ENCODE measurements around the gene RBM23.
A peak's percentile ranks its signal among the peaks of the same experiment; 100 is the strongest.
"Not testable (repeated sequence)": the region's sequence is repeated elsewhere in the genome, so short reads cannot be mapped to it uniquely, and the experiment has no call there.

Gene RBM23

DNA sequence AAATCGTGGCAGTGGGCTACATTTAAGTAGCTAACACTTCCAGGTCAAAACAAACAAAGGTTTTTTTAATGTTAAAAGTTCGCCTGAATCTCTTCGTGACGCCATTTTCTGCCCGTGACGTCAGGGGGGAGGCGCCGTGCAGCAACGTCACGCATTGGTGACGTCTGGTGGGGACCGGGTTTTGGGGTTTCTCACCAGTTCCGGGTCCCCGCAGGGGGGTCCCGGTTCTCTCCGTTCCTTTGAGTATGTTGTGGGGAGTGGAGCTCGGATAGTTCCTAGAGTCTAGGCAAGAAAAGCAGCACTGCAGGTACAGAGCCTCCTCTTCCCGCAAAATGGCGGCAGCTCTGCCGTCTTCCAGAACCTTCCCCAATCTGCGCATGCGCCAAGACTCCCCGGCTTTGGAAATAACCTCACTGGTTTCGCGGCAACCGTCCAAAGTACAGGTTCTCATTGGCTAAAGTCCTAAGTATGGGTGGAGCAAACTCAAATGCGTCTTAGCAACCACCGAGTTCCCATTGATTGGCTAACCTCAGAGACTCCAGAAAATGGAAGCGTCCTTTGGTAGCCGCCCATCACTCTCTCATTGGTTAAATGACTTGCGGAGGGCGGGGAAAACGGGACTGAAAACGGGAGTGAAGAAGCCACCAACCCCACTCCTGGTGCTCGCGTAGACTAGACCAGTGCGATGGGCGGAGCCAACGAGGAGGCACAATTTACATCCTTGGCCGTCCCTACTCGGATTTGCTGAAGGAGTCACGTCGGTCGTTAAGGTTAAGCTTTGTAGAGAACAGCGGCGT is at the start of gene RBM23:
Gene RBM23, minus strand, starts transcription at position 346 of the 797 bp plus-strand sequence.
- Histone ChIP-seq H3K4me3 (ENCODE audit: low read depth, low read length, poor library complexity, severe bottlenecking) (peak within 1 kb of the TSS; percentile 88), H3K36me3 (ENCODE audit: insufficient read depth, low read length) (peaks cover 56% of the 10 kb centered on the region)

DNA sequence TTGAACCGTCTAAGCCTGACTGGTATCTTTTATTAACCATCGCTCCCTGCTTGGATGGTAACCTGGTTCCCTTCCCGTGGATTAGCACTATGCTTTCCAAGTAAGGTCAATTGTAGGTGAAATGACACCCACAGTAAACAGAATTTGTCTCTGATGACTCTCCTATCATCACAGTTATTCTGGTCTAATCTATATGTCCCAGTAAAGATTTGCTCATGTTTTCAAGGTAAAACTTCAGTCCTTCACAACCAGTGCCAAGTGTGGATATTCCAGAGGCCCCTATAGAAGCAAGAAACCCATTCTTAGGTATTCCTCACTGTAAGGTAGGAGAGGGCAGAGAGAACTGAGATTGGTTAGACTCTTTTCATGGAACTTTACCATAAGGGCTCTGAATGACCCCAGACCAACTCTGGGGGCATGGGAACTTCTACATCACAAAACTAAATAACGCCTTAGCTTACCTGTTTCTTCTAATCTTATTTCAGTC is 47.9 kb upstream of the RBM23 start:
- Histone ChIP-seq H3K36me3 (ENCODE audit: insufficient read depth, low read length) (no peaks in the 10 kb centered on the region; the same call in 1 of the 2 replicates), H3K27me3 (ENCODE audit: insufficient read depth, low read length) (no peaks in the 10 kb centered on the region), H4K20me1 (ENCODE audit: insufficient read depth, low read length) (no peaks in the 10 kb centered on the region), H3K27ac (ENCODE audit: low read depth, low read length, poor library complexity, severe bottlenecking) (no peak overlapping the region), H3K9ac (ENCODE audit: low read length) (no peak overlapping the region), H3K79me2 (ENCODE audit: insufficient read depth, low read length) (no peaks in the 10 kb centered on the region), H3K9me2 (ENCODE audit: low read depth, low read length) (no peaks in the 10 kb centered on the region), H3K4me3 (ENCODE audit: low read depth, low read length, poor library complexity, severe bottlenecking) (no peak overlapping the region), H2AFZ (ENCODE audit: low read length) (no peak overlapping the region), H3K9me3 (ENCODE audit: low read length) (no peaks in the 10 kb centered on the region), H3K4me1 (ENCODE audit: insufficient read depth, low read length, severe bottlenecking) (no peaks in the 10 kb centered on the region), H3F3A (ENCODE audit: insufficient read depth, low read length) (no peaks in the 10 kb centered on the region), H3K4me2 (ENCODE audit: low read length) (no peak overlapping the region)
- TF ChIP-seq, protein P1, sequence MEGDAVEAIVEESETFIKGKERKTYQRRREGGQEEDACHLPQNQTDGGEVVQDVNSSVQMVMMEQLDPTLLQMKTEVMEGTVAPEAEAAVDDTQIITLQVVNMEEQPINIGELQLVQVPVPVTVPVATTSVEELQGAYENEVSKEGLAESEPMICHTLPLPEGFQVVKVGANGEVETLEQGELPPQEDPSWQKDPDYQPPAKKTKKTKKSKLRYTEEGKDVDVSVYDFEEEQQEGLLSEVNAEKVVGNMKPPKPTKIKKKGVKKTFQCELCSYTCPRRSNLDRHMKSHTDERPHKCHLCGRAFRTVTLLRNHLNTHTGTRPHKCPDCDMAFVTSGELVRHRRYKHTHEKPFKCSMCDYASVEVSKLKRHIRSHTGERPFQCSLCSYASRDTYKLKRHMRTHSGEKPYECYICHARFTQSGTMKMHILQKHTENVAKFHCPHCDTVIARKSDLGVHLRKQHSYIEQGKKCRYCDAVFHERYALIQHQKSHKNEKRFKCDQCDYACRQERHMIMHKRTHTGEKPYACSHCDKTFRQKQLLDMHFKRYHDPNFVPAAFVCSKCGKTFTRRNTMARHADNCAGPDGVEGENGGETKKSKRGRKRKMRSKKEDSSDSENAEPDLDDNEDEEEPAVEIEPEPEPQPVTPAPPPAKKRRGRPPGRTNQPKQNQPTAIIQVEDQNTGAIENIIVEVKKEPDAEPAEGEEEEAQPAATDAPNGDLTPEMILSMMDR (IDR thresholded peaks at IDR 0.05; ENCODE audit: low read length) = no peak
- TF ChIP-seq EZH2 (IDR thresholded peaks at IDR 0.05; ENCODE audit: borderline replicate concordance, low read length) = no peak

More for the DNA sequence above, at the start of gene RBM23:
- Histone ChIP-seq H3F3A (ENCODE audit: insufficient read depth, low read length) (0 out of 2 replicates have a peak, but pooled peaks cover 3% of the 10 kb centered on the region), H3K9me3 (ENCODE audit: low read length) (no peaks in the 10 kb centered on the region), H2AFZ (ENCODE audit: low read length) (peak within 1 kb of the TSS; percentile 5; the same call in 1 of the 2 replicates), H3K4me2 (ENCODE audit: low read length) (peak within 1 kb of the TSS; percentile 95), H3K27me3 (ENCODE audit: insufficient read depth, low read length) (no peaks in the 10 kb centered on the region), H3K79me2 (ENCODE audit: insufficient read depth, low read length) (peaks cover 36% of the 10 kb centered on the region), H3K9me2 (ENCODE audit: low read depth, low read length) (no peaks in the 10 kb centered on the region), H3K4me1 (ENCODE audit: insufficient read depth, low read length, severe bottlenecking) (peaks cover 33% of the 10 kb centered on the region), H4K20me1 (ENCODE audit: insufficient read depth, low read length) (no peaks in the 10 kb centered on the region), H3K27ac (ENCODE audit: low read depth, low read length, poor library complexity, severe bottlenecking) (peak within 1 kb of the TSS; percentile 83), H3K9ac (ENCODE audit: low read length) (peak within 1 kb of the TSS; percentile 91)
- TF ChIP-seq EZH2 (IDR thresholded peaks at IDR 0.05; ENCODE audit: borderline replicate concordance, low read length) = no peak
- TF ChIP-seq, protein P1 (IDR thresholded peaks at IDR 0.05; ENCODE audit: low read length) = no peak

DNA sequence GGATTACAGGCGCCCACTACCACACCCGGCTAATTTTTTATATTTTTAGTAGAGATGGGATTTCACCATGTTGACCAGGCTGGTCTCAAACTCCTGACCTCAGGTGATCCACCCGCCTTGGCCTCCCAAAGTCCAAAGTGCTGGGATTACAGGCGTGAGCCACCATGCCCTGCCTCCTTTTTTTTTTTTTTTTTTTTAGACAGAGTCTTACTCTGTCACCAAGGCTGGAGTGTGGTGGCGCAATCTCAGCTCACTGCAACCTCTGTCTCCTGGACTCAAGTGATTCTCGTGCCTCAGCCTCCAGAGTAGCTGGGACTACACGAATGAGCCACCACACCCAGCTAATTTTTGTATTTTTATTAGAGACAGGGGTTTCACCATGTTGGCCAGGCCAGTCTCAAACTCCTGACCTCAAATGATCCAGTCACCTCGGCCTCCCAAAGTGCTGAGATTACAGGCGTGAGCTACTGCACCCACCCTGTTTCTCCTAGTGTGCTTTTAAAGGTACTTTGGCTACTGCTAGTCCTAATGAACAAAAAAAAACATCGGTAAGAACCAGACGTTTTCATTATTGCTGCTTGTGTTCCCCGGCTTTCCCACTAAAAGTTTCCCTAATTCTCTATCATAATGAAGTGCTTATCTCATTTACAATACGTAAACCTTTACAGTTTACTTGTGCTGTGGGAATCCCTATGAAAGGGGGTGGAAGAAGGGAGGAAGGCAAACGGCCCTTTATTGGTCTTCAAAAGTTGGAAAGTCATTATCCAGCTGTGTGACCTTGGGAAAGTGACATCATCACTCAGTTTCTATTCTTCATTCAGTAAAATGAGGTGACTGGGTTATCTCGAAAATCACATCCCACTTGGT is 47.2 kb upstream of the RBM23 start:
- not testable (repeated sequence) for H3K27ac ChIP-seq (ENCODE audit: low read depth, low read length, poor library complexity, severe bottlenecking); H3K79me2 ChIP-seq (ENCODE audit: insufficient read depth, low read length); H3K9me3 ChIP-seq (ENCODE audit: low read length)

More for the DNA sequence above, 47.2 kb upstream of the RBM23 start:
- H3F3A ChIP-seq (ENCODE audit: insufficient read depth, low read length); H4K20me1 ChIP-seq (ENCODE audit: insufficient read depth, low read length); H3K4me1 ChIP-seq (ENCODE audit: insufficient read depth, low read length, severe bottlenecking); H3K9me2 ChIP-seq (ENCODE audit: low read depth, low read length); H3K27me3 ChIP-seq (ENCODE audit: insufficient read depth, low read length); H3K4me3 ChIP-seq (ENCODE audit: low read depth, low read length, poor library complexity, severe bottlenecking); H2AFZ ChIP-seq (ENCODE audit: low read length); H3K9ac ChIP-seq (ENCODE audit: low read length); H3K4me2 ChIP-seq (ENCODE audit: low read length); H3K36me3 ChIP-seq (ENCODE audit: insufficient read depth, low read length): not testable (repeated sequence)
